ENCODE measurements around the gene RNF180.

- TF ChIP-seq POLR2AphosphoS5 (IDR thresholded peaks at IDR 0.05; ENCODE audit: low read depth, low read length) (no peak), SIN3A (IDR thresholded peaks at IDR 0.05; ENCODE audit: borderline replicate concordance, insufficient read depth, low read length) (no peak), TAF1 (IDR thresholded peaks at IDR 0.05; ENCODE audit: borderline replicate concordance, insufficient read depth, low read length) (no peak)
Measured at GRCh38 chr5:64199425-64199824, 33.8 kb downstream of the RNF180 start.
